ENCODE results near the gene ATP13A2.

GRCh38 chr1:17024721-17025120, 13.0 kb upstream of the ATP13A2 start:
- TF ChIP-seq CTCF (IDR thresholded peaks at IDR 0.05; ENCODE audit: borderline replicate concordance, extremely low read depth, low read length, poor library complexity, severe bottlenecking) (no peak), EZH2 (IDR thresholded peaks at IDR 0.05; ENCODE audit: borderline replicate concordance, low read depth, low read length, severe bottlenecking) (no peak)

Measured in DND-41 (cell line).